ENCODE results near the gene PTHLH. TPM values are rescaled to one million over a fixed set of nuclear protein-coding genes. Genes with fewer than 3 reads are reported as not detected.

The PTHLH gene
- polyA plus RNA-seq, 3 donors: not detected

DNA sequence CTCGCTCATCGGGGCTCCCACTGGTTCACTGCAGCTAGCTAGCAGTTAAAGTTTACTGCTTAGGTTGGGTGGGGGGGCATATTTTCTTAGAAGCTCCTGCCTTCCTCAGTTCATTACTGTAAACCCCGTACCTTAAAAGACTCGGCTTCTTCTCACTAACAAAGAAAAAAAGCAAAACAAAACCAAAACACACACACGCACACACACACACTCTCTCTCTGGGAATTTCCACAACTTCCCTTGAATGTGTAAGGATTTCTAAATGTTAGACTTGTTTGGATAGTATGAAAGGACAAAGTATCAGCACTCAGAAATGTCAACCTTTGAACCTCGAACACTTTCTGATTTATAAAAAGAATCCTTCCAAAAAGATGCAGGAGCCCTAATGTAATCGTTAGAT lies 927 bp downstream of the PTHLH start:
- Histone ChIP-seq H3K4me1 (ENCODE audit: control insufficient read depth in 1 of 2, insufficient read depth in 2 of 2, low read length in 2 of 2) (peaks cover 0 to 6% of the 10 kb centered on the region in 2 donors), H3K36me3 (replicated peaks in 1 of 2; ENCODE audit: control insufficient read depth in 1 of 2, insufficient read depth in 2 of 2, low read length in 2 of 2) (no peaks in the 10 kb centered on the region), H3K4me2 (replicated peaks; ENCODE audit: extremely low read depth, low read length, poor library complexity, severe bottlenecking) (no peak overlapping the region), H3K9me3 (replicated peaks in 1 of 2; ENCODE audit: control insufficient read depth in 1 of 2, insufficient read depth in 1 of 2, low read length in 2 of 2) (peaks cover 0 to 60% of the 10 kb centered on the region in 2 donors), H2AFZ (ENCODE audit: insufficient read depth, low read depth, low read length, poor library complexity, severe bottlenecking) (no peak overlapping the region), H3K4me3 (replicated peaks in 1 of 3; ENCODE audit: low read depth in 2 of 3, low read length in 3 of 3) (no peak overlapping the region), H3K79me2 (ENCODE audit: insufficient read depth, low read length) (no peaks in the 10 kb centered on the region), H3K27ac (ENCODE audit: low read depth in 1 of 2, low read length in 2 of 2) (no peak overlapping the region), H3K9ac (ENCODE audit: insufficient read depth, low read length, poor library complexity, severe bottlenecking) (no peak overlapping the region), H4K20me1 (ENCODE audit: insufficient read depth, low read length) (no peaks in the 10 kb centered on the region), H3K27me3 (ENCODE audit: control insufficient read depth in 2 of 2, insufficient read depth in 2 of 2, low read length in 2 of 2) (peaks cover 91 to 96% of the 10 kb centered on the region in 2 donors)
- Mint-ChIP-seq H3K27me3 (ENCODE audit: low read depth in 3 of 3) (peaks cover 88 to 97% (median 89%) of the 10 kb centered on the region in 3 donors), H3K36me3 (peaks cover 4 to 6% of the 10 kb centered on the region in 2 donors), H3K4me3 (peak overlapping the region in 1 of 2 donors; percentile 85), H3K27ac (no peak overlapping the region), H3K4me1 (peaks cover 16% of the 10 kb centered on the region), H3K9me3 (peaks cover 0 to 29% (median 15%) of the 10 kb centered on the region in 7 donors)
- no peak for DNase-seq
- WGBS (ENCODE audit: insufficient coverage): no CpG with 5 or more reads among the region's 7 CpGs
- TF ChIP-seq, protein P1, sequence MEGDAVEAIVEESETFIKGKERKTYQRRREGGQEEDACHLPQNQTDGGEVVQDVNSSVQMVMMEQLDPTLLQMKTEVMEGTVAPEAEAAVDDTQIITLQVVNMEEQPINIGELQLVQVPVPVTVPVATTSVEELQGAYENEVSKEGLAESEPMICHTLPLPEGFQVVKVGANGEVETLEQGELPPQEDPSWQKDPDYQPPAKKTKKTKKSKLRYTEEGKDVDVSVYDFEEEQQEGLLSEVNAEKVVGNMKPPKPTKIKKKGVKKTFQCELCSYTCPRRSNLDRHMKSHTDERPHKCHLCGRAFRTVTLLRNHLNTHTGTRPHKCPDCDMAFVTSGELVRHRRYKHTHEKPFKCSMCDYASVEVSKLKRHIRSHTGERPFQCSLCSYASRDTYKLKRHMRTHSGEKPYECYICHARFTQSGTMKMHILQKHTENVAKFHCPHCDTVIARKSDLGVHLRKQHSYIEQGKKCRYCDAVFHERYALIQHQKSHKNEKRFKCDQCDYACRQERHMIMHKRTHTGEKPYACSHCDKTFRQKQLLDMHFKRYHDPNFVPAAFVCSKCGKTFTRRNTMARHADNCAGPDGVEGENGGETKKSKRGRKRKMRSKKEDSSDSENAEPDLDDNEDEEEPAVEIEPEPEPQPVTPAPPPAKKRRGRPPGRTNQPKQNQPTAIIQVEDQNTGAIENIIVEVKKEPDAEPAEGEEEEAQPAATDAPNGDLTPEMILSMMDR (IDR thresholded peaks at IDR 0.05): no peak
- intact Hi-C loops (cut with micrococcal nuclease): no loop called here

DNA sequence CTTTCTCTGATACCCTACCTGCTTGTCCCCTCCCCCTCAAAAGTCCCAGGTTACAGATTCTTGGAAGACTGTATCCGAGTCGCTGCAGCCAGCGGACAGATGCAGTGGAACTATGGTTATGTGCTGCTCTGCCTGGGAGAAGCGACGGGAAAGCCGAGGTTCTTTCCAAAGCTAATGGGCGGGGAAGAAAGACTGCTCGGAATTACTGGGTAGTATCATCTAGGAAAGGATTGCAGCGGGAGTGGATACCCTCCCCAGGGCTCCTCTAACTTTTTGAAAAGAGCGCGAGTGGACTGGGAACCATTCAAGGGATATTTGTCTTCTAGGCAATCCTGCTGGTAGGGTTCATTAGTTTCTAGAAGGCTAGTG lies 1.4 kb downstream of the PTHLH start:
- Mint-ChIP-seq H3K27ac (no peak overlapping the region), H3K4me3 (peak overlapping the region in 1 of 2 donors; percentile 85), H3K9me3 (peaks cover 0 to 29% (median 15%) of the 10 kb centered on the region in 7 donors), H3K36me3 (peaks cover 4 to 6% of the 10 kb centered on the region in 2 donors), H3K27me3 (ENCODE audit: low read depth in 3 of 3) (peaks cover 86 to 97% (median 88%) of the 10 kb centered on the region in 3 donors), H3K4me1 (peaks cover 16% of the 10 kb centered on the region)
- no peak overlapping the region for H3K27ac ChIP-seq (ENCODE audit: low read depth in 1 of 2, low read length in 2 of 2)
- H4K20me1 ChIP-seq (ENCODE audit: insufficient read depth, low read length): no peaks in the 10 kb centered on the region
- peaks cover 0 to 55% of the 10 kb centered on the region in 2 donors for H3K9me3 ChIP-seq (replicated peaks in 1 of 2; ENCODE audit: control insufficient read depth in 1 of 2, insufficient read depth in 1 of 2, low read length in 2 of 2)
- 10% methylated on average over 7 of the region's 11 CpGs for WGBS (ENCODE audit: insufficient coverage)
- no peak overlapping the region for H3K4me3 ChIP-seq (replicated peaks in 1 of 3; ENCODE audit: low read depth in 2 of 3, low read length in 3 of 3)
- no peak overlapping the region for H3K9ac ChIP-seq (ENCODE audit: insufficient read depth, low read length, poor library complexity, severe bottlenecking)
- no peak for DNase-seq
- peaks cover 90 to 96% of the 10 kb centered on the region in 2 donors for H3K27me3 ChIP-seq (ENCODE audit: control insufficient read depth in 2 of 2, insufficient read depth in 2 of 2, low read length in 2 of 2)
- H3K4me1 ChIP-seq (ENCODE audit: control insufficient read depth in 1 of 2, insufficient read depth in 2 of 2, low read length in 2 of 2): peaks cover 0 to 6% of the 10 kb centered on the region in 2 donors
- no peaks in the 10 kb centered on the region for H3K36me3 ChIP-seq (replicated peaks in 1 of 2; ENCODE audit: control insufficient read depth in 1 of 2, insufficient read depth in 2 of 2, low read length in 2 of 2)
- H3K4me2 ChIP-seq (replicated peaks; ENCODE audit: extremely low read depth, low read length, poor library complexity, severe bottlenecking): no peak overlapping the region
- H3K79me2 ChIP-seq (ENCODE audit: insufficient read depth, low read length): no peaks in the 10 kb centered on the region
- intact Hi-C loops (cut with micrococcal nuclease): no loop called here
- no peak overlapping the region for H2AFZ ChIP-seq (ENCODE audit: insufficient read depth, low read depth, low read length, poor library complexity, severe bottlenecking)
- TF ChIP-seq, protein P1 (IDR thresholded peaks at IDR 0.05): no peak
